ENCODE data around the gene SCNM1.

GRCh38 chr1:151166505-151166956 is 587 bp downstream of the SCNM1 start:
- TF ChIP-seq CTCF (IDR thresholded peaks at IDR 0.05) (no peak), POLR2A (IDR thresholded peaks at IDR 0.05) (no peak)

All from prostate gland (tissue), 2 donors.